ENCODE data around the gene PRKAR1B.

- TF ChIP-seq CTCF (IDR thresholded peaks at IDR 0.05) (no peak), EZH2 (IDR thresholded peaks at IDR 0.05; ENCODE audit: borderline replicate concordance, insufficient read depth, low read depth, low read length, poor library complexity, severe bottlenecking) (no peak)
Observed at GRCh38 chr7:515628-516027, 211.5 kb downstream of the PRKAR1B start.

Data from B cell (primary cell).